COLO829 (cell line): ENCODE data around the gene FOXJ2.
A peak's percentile ranks its signal among the peaks of the same experiment; 100 is the strongest.
"Not testable (repeated sequence)": the region's sequence is repeated elsewhere in the genome, so short reads cannot be mapped to it uniquely, and the experiment has no call there.

Experiments used
- DNase-seq: peaks from one replicate; pipeline ENCODE4 v3.0.0; 2012; ENCODE audit warnings: low spot score

FOXJ2 gene

DNA sequence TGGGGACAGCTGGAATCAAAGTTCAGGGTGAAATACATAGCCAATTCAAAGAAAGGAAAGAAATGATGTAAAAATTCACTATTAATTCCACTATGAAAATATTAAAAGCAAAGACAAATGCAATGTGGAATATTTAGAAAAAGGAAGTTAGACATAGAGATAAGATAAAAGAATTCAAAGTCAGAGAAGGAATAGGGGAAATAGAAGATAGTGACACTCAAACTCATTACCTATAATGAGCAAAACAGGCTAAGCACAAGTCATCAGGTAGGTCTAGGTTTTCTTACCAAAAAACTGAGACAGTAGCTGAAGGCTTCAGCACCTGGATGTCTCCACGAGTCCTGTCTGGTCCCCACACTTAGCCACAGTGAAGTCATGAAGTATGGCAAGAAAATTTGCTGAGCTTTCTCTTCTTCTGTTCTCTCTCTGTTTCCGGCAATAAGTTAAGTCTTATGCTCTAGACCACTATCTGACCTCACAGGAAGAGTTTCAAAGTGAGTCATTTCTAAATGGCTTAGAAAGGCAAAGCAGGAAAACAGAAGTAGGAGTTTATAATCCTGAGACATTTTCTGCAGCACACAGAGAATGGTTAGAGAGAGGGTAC lies 33.6 kb downstream of the FOXJ2 start, which contains the start of gene C3AR1:
TSS of gene C3AR1 (minus strand) at position 369 of the 604 bp plus-strand sequence. CDS start 6,174 bp downstream, outside the sequence.
- DNase-seq, result peak; percentile 75

DNA sequence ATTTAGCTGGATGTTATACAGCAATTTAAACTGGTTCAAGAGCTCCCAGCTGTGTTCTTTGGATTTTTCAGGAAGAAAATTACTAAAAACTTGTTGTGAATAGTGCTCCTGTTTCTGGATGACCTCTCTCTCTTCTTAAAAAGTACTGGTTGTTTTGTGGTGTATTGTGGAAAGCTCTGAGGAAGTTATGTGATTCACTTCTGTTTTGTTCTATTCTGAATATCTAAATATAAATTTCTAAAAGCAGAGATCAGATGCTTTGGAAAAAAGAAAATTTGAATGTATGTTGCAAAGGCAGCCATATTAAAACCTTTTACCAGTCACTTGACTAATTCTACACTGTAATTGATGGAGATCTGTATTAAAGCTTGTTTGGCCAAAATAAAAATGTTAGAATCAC lies 37.1 kb downstream of the FOXJ2 start:
- DNase-seq, result no peak

DNA sequence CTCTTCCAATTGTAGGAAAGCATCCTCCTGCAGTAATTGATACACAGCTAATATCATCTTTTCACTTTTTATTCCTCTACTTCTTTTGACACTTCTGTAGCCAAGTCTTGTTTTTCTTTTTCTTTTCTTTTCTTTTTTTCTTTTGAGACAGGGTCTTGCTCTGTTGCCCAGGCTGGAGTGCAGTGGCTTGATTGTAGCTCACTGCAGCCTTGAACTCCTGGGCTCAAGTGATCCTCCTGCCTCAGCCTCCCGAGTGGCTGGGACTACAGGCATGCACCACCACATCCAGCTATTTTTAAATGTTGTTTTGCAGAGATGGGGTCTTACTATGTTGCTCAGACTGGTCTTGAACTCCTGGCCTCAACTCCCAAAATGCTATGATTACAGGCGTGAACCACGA lies 39.3 kb downstream of the FOXJ2 start:
- DNase-seq, result not testable (repeated sequence)

- DNase-seq, result no peak
Measured at GRCh38 chr12:8075935-8076334, 43.4 kb downstream of the FOXJ2 start.

DNA sequence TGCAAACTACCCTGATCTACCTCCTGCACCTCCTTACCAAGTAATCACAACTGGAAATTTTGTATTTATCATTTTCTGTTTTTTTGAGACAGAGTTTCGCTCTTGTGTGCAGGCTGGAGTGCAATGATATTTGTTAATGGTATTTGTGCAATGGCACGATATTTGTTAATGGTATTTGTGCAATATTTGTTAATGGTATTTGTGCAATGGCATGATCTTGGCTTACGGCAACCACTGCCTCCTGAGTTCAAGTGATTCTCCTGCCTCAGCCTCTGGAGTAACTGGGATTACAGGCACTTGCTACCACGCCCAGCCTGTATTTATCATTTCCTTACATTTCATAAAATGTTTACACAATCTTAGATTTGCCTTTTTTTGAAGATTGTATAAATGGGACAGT lies 43.9 kb downstream of the FOXJ2 start:
- no peak for DNase-seq

DNA sequence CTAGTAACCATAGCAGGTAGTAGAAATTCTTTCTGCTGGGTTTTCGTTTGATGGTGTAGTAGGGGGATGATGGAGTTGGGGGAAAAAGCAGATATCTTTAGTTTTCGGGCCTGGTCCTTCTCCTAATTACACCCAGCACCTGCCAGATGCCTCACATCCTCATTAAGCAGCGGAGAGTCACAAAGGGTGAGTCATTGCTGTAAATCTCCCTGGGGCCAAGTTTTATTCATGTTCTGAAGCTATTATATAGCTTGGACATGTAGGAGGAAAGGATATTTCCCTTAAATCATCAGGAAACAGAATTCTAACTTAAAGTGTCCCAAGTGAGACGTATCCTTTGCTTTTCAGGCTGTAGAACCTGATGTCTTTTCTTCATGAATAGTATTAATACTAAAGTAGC lies 44.7 kb downstream of the FOXJ2 start:
- DNase-seq, result peak; percentile 33

DNA sequence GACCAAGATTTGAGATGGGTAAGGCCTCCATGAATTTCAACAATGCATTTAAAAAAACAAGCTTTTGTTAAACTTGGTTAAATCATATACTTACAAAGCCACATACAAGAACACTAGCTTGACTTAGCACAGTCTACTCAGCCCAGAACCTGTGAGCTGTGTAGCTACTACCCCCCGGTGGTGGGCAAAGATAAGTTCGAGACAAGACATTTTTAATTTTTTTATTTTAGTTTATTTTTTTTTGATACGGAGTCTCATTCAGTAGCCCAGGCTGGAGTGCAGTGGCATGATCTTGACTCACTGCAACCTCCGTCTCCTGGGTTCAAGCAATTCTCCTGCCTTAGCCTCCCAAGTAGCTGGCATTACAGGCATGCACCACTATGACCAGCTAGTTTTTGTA lies 45.9 kb downstream of the FOXJ2 start:
- peak; percentile 43 for DNase-seq

GRCh38 chr12:8078916-8079315 lies 46.4 kb downstream of the FOXJ2 start:
- DNase-seq, result no peak

DNA sequence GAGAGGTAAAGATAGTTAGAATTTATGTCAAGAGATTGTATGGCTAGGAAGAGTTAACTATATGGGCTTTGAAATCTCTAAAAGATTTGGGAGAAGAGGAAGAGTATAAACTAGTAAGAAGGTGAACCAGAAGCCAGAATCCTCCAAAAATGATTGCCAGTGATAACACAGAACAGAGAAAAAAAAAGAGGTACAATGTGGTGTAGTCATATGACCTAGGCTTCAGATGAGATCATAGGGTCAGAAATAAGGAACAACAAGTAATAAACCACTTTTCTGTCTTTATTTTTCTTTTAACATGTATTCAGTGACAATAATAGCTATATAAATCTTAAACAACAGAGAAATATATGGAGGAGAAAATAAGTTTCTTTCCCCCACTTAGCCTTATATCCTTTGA lies 47.6 kb downstream of the FOXJ2 start:
- no peak for DNase-seq

- DNase-seq, result no peak
Measured at GRCh38 chr12:8081251-8081920, 48.9 kb downstream of the FOXJ2 start.

DNA sequence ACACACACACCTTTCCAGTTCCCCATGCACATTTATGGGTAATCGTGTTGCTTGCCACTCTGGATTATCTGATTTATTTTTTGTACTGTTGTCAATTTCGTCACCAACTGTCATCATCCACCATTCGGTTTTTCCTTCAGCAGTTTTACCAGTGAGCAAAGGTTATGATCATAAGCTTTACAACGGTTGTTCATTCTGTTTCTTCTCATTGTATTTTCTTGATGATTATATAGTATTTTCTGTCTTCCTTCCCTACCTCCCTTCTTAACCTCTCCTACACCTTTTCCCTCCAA lies 50.2 kb downstream of the FOXJ2 start:
- DNase-seq, result no peak

GRCh38 chr12:8084351-8084750 lies 51.8 kb downstream of the FOXJ2 start:
- DNase-seq, result not testable (repeated sequence)

DNA sequence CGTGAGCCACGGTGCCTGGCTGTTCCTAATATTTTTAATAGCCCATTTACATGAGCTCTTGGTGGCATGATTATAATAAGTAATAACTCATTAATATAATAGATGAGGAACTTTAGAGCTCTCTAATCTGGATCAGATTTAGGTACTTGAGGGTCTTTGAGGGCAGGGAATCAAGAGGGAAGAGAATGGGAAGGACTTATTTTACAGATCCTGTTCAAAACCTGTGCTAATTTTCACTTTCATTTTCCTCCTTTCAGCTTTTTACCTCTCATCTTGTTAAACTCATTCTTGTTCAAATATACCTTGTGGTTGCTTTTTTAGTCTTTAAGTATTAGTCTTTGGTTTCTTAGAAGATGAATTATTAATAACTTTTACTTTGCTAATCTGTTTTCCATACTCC lies 55.1 kb downstream of the FOXJ2 start:
- no peak for DNase-seq

DNA sequence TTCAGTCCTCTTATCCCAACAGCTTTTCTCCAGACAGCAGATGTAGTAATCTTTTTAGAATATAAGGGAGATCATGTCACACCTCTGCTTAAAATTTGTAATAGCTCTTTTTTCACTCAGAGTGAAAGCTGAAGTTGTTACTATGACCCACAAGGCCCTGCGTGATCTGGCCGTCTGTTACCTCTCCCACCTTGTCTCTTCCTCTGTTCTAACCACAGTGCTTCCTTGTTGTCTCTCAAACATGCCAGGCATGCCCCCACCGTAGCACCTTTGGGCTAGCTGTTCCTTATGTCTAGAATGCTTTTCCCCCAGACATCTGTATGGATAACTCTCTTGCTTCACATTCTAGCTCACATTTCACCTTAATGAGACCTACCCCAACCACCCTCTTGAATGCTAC lies 56.1 kb downstream of the FOXJ2 start:
- DNase-seq, result no peak

DNA sequence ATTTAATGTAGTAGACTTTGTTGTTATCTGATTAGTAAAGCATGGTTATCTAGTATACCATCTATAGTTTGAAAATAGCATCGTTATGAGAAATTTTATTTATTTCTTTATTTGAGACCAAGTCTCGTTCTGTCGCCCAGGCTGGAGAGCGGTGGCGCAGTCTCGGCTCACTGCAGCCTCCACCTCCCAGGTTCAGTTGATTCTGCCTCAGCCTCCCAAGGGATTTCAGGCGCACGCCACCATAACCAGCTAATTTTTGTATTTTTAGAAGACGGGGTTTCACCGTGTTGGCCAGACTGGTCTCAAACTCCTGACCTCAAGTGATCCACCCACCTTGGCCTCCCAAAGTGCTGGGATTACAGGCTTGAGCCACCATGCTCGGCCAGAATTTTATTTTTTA lies 56.8 kb downstream of the FOXJ2 start:
- DNase-seq, result not testable (repeated sequence)

- no peak for DNase-seq
Measured at GRCh38 chr12:8089716-8090115, 57.2 kb downstream of the FOXJ2 start.

- no peak for DNase-seq
Measured at GRCh38 chr12:8093291-8093690, 60.8 kb downstream of the FOXJ2 start.

DNA sequence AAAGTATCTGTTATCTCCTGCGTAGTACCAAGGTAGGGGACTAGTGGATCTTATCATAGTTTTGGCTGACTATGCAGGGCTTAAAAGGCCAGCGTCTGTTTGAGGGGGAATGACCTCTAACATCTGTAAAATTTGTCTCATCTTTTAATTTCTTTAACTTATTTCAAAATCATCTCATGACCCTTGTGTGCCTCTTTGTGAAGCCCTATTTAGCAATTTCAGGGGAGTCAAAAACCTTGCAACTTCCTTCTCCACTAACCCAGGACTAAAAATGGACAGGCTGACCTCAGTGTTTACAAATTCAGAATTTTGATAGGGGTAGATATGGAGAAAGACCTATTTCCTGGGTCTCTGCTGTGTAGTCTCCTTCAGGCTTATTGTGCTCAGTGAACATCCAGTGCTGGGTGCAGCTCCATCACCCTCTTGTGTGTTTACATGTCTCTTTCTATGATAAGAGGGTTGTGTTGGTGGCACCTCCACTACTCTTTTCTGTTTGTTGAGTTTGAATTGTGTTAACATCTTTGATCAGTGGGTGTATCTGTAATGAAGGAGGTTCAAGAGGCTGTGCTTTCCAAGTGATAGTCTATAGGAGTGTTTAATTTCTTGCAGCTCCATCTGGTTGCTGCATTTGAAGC lies 63.9 kb downstream of the FOXJ2 start:
- DNase-seq, result no peak

DNA sequence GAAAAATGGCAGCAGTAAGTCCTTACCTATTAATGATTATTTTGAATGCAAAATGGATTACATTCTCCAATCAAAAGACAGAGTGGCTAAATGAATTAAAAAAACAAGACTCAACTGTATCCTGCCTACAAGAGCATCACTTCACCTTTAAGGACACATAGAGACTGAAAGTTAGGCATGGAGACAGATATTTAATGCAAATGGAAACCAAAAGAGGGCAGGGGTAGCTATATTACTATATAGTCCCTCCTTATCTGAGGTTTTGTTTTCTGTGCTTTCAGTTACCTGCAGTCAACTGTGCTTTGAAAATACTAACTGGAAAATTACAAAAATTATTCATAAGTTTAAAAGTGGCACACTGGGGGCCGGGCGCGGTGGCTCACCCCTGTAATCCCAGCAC lies 66.7 kb downstream of the FOXJ2 start:
- no peak for DNase-seq
